Activated CD4-positive, alpha-beta T cell treated with anti-CD3 and anti-CD28 coated beads, Interleukin-2, amount 50 U/mL, for 16 hours (primary cell): ENCODE data around the gene UPF2.
A peak's percentile ranks its signal among the peaks of the same experiment; 100 is the strongest.

ENCODE experiments used
- DNase-seq: peaks from one replicate; pipeline ENCODE4 v3.0.0-alpha.2; 2020

Gene UPF2

GRCh38 chr10:11958956-11959355, 83.7 kb downstream of the UPF2 start:
- no peak for DNase-seq

- DNase-seq: no peak
Measured at GRCh38 chr10:11951695-11952094, 90.9 kb downstream of the UPF2 start.

GRCh38 chr10:11950325-11951018, 92.1 kb downstream of the UPF2 start:
- no peak for DNase-seq

- peak; percentile 3 for DNase-seq
Measured at GRCh38 chr10:11949152-11949551, 93.5 kb downstream of the UPF2 start.

- no peak for DNase-seq
Measured at GRCh38 chr10:11946652-11947051, 96.0 kb downstream of the UPF2 start.

- DNase-seq: no peak
Measured at GRCh38 chr10:11936389-11937152, 106.0 kb downstream of the UPF2 start.

- DNase-seq: no peak
Measured at GRCh38 chr10:11934262-11934661, 108.3 kb downstream of the UPF2 start.

- no peak for DNase-seq
Measured at GRCh38 chr10:11933577-11934223, 108.9 kb downstream of the UPF2 start.

GRCh38 chr10:11931038-11931437, 111.6 kb downstream of the UPF2 start:
- no peak for DNase-seq

- no peak for DNase-seq
Measured at GRCh38 chr10:11930312-11930978, 112.2 kb downstream of the UPF2 start.

GRCh38 chr10:11927746-11928145, 114.9 kb downstream of the UPF2 start:
- no peak for DNase-seq

- DNase-seq: no peak
Measured at GRCh38 chr10:11921800-11922392, 120.7 kb downstream of the UPF2 start.

GRCh38 chr10:11919271-11919670, 123.3 kb downstream of the UPF2 start:
- DNase-seq: no peak

- no peak for DNase-seq
Measured at GRCh38 chr10:11918384-11918783, 124.2 kb downstream of the UPF2 start.

- DNase-seq: no peak
Measured at GRCh38 chr10:11913079-11913641, 129.4 kb downstream of the UPF2 start.

- no peak for DNase-seq
Measured at GRCh38 chr10:11910102-11910501, 132.5 kb downstream of the UPF2 start.

- no peak for DNase-seq
Measured at GRCh38 chr10:11909618-11910017, 133.0 kb downstream of the UPF2 start.

- DNase-seq: no peak
Measured at GRCh38 chr10:11908991-11909390, 133.6 kb downstream of the UPF2 start.

- no peak for DNase-seq
Measured at GRCh38 chr10:11908536-11908935, 134.1 kb downstream of the UPF2 start.

- DNase-seq: no peak
Measured at GRCh38 chr10:11907914-11908313, 134.7 kb downstream of the UPF2 start.

GRCh38 chr10:11906714-11907113, 135.9 kb downstream of the UPF2 start:
- no peak for DNase-seq

- no peak for DNase-seq
Measured at GRCh38 chr10:11902646-11903045, 140.0 kb downstream of the UPF2 start.
